GM19238 (cell line): ENCODE measurements around the gene DLG5.

Experiments used
- DNase-seq: peaks from one replicate; pipeline ENCODE4 v3.0.0; 2011; ENCODE audit warnings: low spot score; ENCODE audit not compliant: insufficient read length

Gene DLG5, protein sequence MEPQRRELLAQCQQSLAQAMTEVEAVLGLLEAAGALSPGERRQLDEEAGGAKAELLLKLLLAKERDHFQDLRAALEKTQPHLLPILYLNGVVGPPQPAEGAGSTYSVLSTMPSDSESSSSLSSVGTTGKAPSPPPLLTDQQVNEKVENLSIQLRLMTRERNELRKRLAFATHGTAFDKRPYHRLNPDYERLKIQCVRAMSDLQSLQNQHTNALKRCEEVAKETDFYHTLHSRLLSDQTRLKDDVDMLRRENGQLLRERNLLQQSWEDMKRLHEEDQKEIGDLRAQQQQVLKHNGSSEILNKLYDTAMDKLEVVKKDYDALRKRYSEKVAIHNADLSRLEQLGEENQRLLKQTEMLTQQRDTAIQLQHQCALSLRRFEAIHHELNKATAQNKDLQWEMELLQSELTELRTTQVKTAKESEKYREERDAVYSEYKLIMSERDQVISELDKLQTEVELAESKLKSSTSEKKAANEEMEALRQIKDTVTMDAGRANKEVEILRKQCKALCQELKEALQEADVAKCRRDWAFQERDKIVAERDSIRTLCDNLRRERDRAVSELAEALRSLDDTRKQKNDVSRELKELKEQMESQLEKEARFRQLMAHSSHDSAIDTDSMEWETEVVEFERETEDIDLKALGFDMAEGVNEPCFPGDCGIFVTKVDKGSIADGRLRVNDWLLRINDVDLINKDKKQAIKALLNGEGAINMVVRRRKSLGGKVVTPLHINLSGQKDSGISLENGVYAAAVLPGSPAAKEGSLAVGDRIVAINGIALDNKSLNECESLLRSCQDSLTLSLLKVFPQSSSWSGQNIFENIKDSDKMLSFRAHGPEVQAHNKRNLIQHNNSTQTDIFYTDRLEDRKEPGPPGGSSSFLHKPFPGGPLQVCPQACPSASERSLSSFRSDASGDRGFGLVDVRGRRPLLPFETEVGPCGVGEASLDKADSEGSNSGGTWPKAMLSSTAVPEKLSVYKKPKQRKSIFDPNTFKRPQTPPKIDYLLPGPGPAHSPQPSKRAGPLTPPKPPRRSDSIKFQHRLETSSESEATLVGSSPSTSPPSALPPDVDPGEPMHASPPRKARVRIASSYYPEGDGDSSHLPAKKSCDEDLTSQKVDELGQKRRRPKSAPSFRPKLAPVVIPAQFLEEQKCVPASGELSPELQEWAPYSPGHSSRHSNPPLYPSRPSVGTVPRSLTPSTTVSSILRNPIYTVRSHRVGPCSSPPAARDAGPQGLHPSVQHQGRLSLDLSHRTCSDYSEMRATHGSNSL (N-terminal part only)

GRCh38 chr10:77926566-77927401 lies at the start of gene DLG5:
DLG5 (minus strand) TSS chr10:77926755; CDS start chr10:77926520, 235 bp downstream.
- DNase-seq: peak; percentile 29

DNA sequence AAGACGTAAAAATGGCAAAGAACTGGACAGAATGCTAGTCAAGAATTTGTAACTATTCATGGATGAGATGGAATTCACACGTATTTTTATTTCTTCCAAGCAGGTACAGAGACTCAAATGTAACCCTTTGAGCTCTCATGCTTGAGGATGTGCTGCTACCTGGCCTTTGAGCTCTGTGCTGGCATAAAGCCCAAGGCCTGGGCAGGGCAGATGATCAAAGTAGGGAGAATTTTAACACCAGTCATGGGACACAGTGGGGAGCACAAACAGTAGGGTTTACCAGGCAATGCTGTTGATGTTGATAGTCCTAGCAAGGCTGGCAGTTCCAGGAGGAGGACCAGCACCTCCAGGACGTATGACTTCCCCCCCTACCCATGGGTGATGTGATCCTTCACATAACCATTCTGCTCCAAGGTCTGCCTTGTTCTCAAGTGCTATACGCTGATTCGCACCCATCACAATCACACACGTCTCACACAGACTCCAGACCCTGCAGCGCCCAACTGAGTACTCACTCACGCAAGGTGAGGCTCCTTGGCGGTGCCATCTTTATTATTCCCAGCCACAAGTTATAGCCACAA lies 48.6 kb upstream of the DLG5 start:
- no peak for DNase-seq

- no peak for DNase-seq
These were observed 48.0 kb upstream of the DLG5 start for GRCh38 chr10:77974396-77975074.

DNA sequence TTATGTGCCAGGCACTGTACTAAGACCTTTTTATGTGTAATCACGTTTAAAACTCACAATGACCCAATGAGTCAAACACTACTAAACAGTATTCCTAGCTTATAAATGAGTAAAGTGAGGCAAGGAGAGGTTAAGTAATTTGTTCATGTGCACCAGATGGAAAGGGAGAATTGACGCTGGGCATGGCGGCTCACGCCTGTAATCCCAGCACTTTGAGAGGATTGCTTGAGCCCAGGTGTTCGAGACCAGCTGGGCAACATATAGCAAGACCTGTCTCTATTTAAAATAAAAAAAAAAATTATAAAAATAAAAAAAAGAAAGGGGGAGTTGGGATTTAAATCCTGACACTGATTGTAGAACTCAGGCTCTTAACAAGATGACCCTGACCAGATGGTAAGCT lies 46.7 kb upstream of the DLG5 start:
- DNase-seq: no peak

DNA sequence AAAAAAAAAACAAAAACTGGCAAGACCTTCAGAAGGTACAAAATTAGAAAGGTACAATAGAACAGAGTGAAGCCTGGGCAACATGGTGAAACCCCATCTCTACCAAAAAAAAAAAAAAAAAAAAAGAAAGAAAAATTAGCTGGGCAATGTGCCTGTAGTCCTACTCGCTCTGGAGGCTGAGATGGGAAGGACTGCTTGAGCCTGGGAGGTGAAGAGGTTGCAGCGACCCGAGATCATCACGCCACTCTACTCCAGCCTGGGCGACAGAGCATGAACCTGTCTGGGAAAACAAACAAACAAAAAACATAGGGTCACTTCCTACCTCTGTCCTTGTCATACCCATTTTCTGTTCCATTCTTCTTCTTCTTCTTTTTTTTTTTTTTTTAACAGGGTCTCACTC lies 45.6 kb upstream of the DLG5 start:
- DNase-seq: no peak

DNA sequence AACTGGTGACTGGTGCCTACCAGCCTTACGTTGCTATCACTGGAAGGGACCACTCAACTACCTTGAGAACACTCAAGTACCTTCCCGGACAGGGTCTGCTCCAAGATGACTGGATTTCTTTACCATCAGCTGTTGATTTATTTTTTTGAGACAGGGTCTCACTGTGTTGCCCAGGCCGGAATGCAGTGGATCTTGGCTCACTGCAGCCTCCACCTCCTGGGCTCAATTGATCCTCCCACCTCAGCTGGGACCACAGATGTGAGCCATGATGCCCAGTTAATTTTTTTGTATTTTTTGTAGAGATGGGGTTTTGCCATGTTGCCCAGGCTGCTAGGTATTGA lies 45.2 kb upstream of the DLG5 start:
- no peak for DNase-seq

GRCh38 chr10:77970869-77971803 lies 44.6 kb upstream of the DLG5 start:
- no peak for DNase-seq

DNA sequence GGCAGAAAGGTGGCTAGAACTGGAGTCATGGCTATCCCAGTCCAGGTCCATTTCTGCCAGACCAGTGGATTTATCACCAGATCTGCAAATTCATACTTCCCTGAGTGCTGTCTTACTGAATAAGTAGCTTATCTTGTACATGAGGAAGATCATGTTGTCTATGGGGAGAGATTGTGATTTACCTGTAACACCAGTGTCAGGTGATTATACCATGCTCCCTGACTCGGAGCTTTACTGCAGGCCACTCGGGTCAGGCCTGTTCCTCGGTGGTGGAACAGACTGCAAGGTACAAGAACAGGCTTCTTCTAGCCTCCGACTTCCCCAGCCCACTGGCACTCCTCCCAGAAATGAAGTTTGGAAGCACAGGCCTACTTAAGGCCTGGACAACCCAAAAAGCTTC lies 42.6 kb upstream of the DLG5 start:
- DNase-seq: no peak

DNA sequence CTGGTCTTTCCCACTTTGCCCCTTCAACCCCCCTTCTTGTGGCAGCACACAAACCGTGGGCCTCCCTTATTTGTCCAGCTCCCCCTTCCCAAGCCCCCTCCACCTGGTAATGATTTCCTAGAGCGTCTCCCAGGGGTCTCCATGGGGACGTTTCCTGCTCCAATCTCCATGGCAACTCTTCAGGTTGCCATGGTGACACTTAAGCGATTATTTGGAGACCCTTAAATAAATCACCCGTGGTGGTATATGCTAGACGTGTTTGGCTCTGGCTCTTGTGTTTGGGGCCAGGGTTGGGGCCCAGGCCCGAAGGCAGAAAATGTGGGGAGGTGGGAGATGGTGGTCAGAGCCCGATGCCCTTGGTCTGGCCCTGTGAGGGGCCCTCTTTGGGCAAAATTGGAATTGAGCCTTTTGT lies 41.1 kb upstream of the DLG5 start:
- no peak for DNase-seq

DNA sequence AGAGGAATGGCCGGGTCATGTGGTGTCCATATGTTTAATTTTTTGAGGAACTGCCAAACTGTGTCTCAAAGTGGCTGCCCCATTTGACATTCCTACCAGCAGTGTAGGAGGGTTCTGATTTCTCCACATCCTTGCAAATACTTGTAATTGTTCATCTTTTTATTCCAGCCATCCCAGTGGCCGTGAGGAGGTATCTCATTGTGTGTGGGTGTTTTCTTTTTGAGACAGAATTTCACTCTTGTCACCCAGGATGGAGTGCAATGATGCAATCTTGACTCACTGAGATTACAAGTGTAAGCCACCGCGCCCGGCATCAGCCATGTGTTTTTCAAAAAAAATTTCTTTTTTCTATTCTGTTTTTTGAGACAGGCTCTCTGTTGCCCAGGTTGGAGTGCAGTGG lies 38.7 kb upstream of the DLG5 start:
- DNase-seq: no peak

GRCh38 chr10:77964811-77965210 lies 38.3 kb upstream of the DLG5 start:
- no peak for DNase-seq

DNA sequence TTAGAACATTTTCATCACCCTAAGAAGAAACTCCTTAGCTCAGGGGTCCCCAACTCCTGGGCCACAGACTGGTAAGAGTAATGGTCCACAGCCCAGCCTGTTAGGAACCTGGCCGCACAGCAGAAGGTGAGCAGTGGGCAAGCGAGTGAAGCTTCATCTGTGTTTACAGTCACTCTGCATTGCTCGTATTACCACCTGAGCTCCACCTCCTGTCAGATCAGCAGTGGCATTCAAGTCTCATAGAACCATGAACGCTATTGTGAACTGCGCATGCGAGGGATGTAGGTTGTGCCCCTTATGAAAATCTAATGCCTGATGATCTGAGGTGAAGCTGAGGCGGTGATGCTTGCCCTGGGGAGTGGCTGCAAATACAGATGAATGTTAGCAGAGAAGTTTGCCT lies 37.3 kb upstream of the DLG5 start:
- DNase-seq: no peak

- no peak for DNase-seq
These were observed 36.0 kb upstream of the DLG5 start for GRCh38 chr10:77962350-77963146.

- no peak for DNase-seq
These were observed 35.1 kb upstream of the DLG5 start for GRCh38 chr10:77961668-77962067.

GRCh38 chr10:77960829-77961329 lies 34.3 kb upstream of the DLG5 start:
- no peak for DNase-seq

DNA sequence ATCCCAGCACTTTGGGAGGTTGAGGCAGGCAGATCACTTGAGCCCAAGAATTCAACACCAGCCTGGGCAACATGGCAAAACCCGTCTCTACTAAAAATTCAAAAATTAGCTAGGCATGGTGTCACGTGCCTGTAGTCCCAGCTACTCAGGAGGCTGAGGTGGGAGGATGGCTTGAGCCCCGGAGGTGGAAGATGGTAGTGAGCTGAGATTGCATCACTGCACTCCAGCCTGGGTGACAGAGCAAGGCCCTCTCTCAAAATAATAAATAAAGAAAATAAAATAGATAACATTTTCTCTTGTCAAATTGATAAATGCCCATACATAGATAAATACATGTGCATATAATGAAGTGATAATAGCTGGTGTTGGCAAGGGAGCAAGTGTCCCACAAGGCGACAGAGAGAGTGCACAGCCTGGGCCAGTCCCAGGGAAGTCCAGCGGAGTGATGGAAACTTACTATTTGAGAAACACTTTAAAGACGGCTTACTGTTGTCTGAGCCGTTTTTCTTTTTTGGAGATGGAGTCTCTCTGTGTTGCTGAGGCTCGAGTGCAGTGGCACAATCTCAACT lies 33.4 kb upstream of the DLG5 start:
- no peak for DNase-seq

DNA sequence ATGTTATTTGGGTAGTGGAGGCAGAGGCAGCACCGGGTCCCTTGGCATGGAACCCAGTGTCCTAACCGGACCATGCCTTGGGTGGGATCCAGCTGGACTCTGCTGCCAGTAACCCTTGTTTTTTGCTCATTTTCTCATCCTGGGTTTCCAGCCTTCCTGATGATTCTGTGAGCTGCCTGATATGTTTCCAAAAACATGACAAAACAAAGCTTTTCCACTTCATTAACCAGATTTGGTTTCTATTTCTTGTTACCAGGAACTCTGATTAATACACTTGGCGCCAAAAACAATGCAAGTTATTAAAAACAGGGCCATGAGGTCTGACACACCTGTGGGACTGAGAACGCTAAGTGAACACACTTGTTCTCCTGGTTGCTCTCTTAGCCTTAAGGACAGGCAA lies 32.8 kb upstream of the DLG5 start:
- no peak for DNase-seq

DNA sequence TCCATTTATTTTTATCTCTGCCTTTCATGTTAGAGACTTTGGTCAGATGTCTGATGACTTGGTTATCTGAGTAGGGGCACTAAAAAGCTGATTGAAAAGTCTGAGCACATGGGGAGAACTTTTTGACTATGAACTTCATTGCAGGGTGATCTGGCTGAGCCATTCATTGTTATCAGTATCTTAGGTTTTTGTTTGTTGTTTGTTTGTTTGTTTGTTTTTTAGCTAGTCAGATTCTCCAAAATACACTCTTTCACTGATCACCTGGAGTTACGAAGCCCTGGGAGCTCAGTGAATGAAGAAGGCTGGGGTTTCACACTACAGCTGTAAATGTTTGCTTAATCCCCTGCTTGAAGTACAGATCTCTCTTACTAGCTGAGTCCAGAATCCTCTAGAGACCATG lies 28.6 kb upstream of the DLG5 start:
- no peak for DNase-seq
